ENCODE measurements around the gene TAF7. TPM values are rescaled to one million over a fixed set of nuclear protein-coding genes. Genes with fewer than 3 reads are reported as not detected.

The TAF7 gene
- 76.7 and 85.6 TPM in 2 replicates for total RNA-seq

GRCh38 chr5:141320225-141321169 lies at the start of gene TAF7:
TSS of gene TAF7 (minus strand) at chr5:141320784. CDS start at chr5:141320044, 740 bp downstream.

GRCh38 chr5:141363952-141364660 lies 43.5 kb upstream of the TAF7 start, which contains the start of gene PCDHGA5:
TSS of gene PCDHGA5 (plus strand) at chr5:141364162. CDS start at chr5:141364331, 169 bp downstream.

DNA sequence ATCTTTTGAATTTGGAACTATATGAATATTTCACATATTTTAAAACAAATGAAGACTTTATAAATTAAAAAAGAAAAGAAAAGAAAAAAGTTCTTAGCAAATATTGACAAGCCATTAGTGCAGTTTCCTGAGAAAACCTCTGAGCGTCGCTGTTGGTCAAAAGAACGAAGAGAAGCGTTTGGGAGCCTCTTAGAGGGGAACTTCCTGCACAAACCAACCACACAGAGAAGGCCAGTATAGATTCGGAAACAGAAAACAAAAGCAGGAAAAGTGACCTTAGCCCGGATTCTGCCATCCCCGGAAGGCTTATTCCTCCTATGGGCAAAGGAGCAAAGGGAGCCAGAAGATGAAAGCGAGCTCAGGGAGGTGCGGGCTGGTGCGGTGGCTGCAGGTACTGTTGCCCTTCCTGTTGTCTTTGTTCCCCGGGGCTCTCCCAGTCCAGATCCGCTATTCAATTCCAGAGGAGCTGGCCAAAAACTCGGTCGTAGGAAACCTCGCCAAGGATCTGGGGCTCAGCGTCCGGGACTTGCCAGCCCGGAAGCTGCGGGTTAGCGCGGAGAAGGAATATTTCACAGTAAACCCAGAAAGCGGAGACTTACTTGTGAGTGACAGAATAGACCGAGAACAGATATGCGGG lies 39.3 kb upstream of the TAF7 start, which contains the start of gene PCDHGB2:
Gene PCDHGB2 (plus strand): TSS at position 205 of the 637 bp plus-strand sequence. CDS start 142 bp downstream, at position 347.

GRCh38 chr5:141354900-141355469 lies 34.4 kb upstream of the TAF7 start, which contains the start of gene PCDHGA4:
TSS of gene PCDHGA4 (plus strand) at chr5:141355021. CDS start at chr5:141355108, 87 bp downstream.

GRCh38 chr5:141349917-141350619 lies 29.5 kb upstream of the TAF7 start, which contains the start of gene PCDHGB1:
TSS of gene PCDHGB1 (plus strand) at chr5:141350099. CDS start at chr5:141350261, 162 bp downstream.

GRCh38 chr5:141343242-141343952 lies 22.8 kb upstream of the TAF7 start, which contains the start of gene PCDHGA3:
TSS of gene PCDHGA3 (plus strand) at chr5:141343829. CDS start at chr5:141344034, 205 bp downstream.

DNA sequence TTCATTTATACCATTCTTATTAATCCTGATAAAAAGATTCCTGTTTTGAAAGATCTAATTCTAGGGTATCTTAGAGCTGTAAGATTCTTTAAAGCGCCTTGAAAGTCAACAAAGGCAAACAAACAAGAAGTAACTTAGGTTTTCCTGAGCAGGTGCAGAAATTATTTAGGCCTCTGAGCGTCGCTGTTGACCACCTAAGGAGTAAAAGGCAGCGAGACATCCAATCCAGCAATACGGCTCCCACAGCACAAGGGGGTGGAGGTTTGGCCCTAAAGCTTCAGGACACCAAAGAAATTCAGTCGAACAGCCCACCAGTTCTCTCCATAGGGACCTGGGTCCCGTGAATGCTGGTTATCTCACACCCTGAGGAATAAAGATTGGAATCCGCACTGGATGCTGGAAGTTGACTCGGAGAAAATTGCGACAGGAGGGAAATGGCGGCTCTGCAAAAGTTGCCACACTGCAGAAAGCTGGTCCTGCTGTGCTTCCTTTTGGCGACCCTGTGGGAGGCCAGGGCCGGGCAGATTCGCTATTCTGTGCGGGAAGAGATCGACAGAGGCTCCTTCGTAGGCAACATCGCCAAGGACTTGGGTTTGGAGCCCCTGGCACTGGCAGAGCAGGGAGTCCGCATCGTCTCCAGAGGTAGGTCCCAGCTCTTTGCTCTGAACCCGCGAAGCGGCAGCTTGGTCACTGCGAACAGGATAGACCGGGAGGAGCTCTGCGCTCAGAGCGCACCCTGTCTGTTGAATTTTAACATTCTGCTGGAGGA lies 18.1 kb upstream of the TAF7 start, which contains the start of gene PCDHGA2:
Gene PCDHGA2 (plus strand): TSS at position 223 of the 769 bp plus-strand sequence.

GRCh38 chr5:141330299-141331080 lies 9.9 kb upstream of the TAF7 start, which contains the start of gene PCDHGA1:
TSS of gene PCDHGA1 (plus strand) at chr5:141330514.

DNA sequence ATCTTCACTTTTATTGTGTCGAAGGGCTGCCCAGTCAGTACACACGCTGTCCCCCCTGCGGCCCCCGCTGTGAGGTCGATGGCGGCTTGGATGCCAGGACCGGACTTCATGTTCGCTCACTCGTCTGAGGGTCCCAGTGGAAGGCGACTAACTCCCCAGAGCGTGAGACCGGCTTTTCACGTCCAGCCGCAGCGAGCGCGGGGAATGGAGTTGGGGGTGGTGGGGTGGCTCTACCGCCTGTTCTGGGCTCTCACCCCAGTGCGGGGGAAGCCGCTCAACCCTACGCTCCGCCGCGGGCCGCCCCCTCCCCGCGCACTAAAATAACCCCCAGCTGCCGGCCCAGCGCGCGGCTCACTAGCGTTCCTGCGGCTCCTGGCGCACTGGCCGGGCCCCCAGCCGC lies 16.8 kb downstream of the TAF7 start, which contains the start of gene SLC25A2:
Gene SLC25A2 (minus strand): TSS at position 294 of the 400 bp plus-strand sequence. CDS start 184 bp downstream, at position 110.

Other genes starting within 250 kb of the TAF7 start
- under 0.01 and 0.32 TPM in 2 replicates for gene PCDHB2, start 226.2 kb downstream of the TAF7 start, total RNA-seq
- gene PCDHB3, start 220.3 kb downstream of the TAF7 start, total RNA-seq, result under 0.01 TPM in 1 of 2 replicates, not detected in the other
- gene PCDHB4, start 199.0 kb downstream of the TAF7 start, total RNA-seq, result under 0.01 and 0.15 TPM in 2 replicates
- under 0.01 and 0.46 TPM in 2 replicates for gene PCDHB5, start 185.6 kb downstream of the TAF7 start, total RNA-seq
- not detected in 2 replicates for gene PCDHB6, start 170.7 kb downstream of the TAF7 start, total RNA-seq
- gene PCDHB7, start 148.1 kb downstream of the TAF7 start, total RNA-seq, result under 0.01 TPM in 1 of 2 replicates, not detected in the other
- under 0.01 and 0.15 TPM in 2 replicates for gene PCDHB8, start 143.0 kb downstream of the TAF7 start, total RNA-seq
- under 0.01 TPM in 2 replicates for gene PCDHB16, start 138.4 kb downstream of the TAF7 start, total RNA-seq
- gene PCDHB9, start 133.6 kb downstream of the TAF7 start, total RNA-seq, result 0.15 TPM in 1 of 2 replicates, not detected in the other
- gene PCDHB10, start 128.4 kb downstream of the TAF7 start, total RNA-seq, result 0.30 and 0.32 TPM in 2 replicates
- under 0.01 and 0.15 TPM in 2 replicates for gene PCDHB11, start 121.2 kb downstream of the TAF7 start, total RNA-seq
- under 0.01 TPM in 1 of 2 replicates, not detected in the other for gene PCDHB12, start 112.1 kb downstream of the TAF7 start, total RNA-seq
- 0.15 and 0.65 TPM in 2 replicates for gene PCDHB13, start 106.9 kb downstream of the TAF7 start, total RNA-seq
- gene PCDHB14, start 97.4 kb downstream of the TAF7 start, total RNA-seq, result 0.61 and 0.65 TPM in 2 replicates
- gene PCDHB15, start 75.4 kb downstream of the TAF7 start, total RNA-seq, result 0.32 and 0.46 TPM in 2 replicates
- 0.15 TPM in 1 of 2 replicates, not detected in the other for gene SLC25A2, start 16.7 kb downstream of the TAF7 start, total RNA-seq
- gene PCDHGA1, start 9.7 kb upstream of the TAF7 start, total RNA-seq, result under 0.01 and 0.32 TPM in 2 replicates
- gene PCDHGA2, start 18.0 kb upstream of the TAF7 start, total RNA-seq, result 0.46 and 0.65 TPM in 2 replicates
- gene PCDHGA3, start 23.0 kb upstream of the TAF7 start, total RNA-seq, result 0.15 and 0.32 TPM in 2 replicates
- gene PCDHGB1, start 29.3 kb upstream of the TAF7 start, total RNA-seq, result under 0.01 and 0.65 TPM in 2 replicates
- gene PCDHGA4, start 34.2 kb upstream of the TAF7 start, total RNA-seq, result 1.7 and 1.9 TPM in 2 replicates
- gene PCDHGB2, start 39.2 kb upstream of the TAF7 start, total RNA-seq, result 0.46 and 0.65 TPM in 2 replicates
- 0.30 and 0.32 TPM in 2 replicates for gene PCDHGA5, start 43.4 kb upstream of the TAF7 start, total RNA-seq
- 0.46 and 1.3 TPM in 2 replicates for gene PCDHGB3, start 49.5 kb upstream of the TAF7 start, total RNA-seq
- gene PCDHGA6, start 53.1 kb upstream of the TAF7 start, total RNA-seq, result 0.76 and 0.97 TPM in 2 replicates
- 0.65 and 0.91 TPM in 2 replicates for gene PCDHGA7, start 62.0 kb upstream of the TAF7 start, total RNA-seq
- 4.9 and 10.1 TPM in 2 replicates for gene PCDHGB4, start 66.9 kb upstream of the TAF7 start, total RNA-seq
- 0.46 and 0.97 TPM in 2 replicates for gene PCDHGA8, start 71.8 kb upstream of the TAF7 start, total RNA-seq
- 6.1 and 9.1 TPM in 2 replicates for gene PCDHGB5, start 77.2 kb upstream of the TAF7 start, total RNA-seq
- 0.76 and 0.97 TPM in 2 replicates for gene PCDHGA9, start 82.0 kb upstream of the TAF7 start, total RNA-seq
- 0.97 and 1.1 TPM in 2 replicates for gene PCDHGB6, start 87.2 kb upstream of the TAF7 start, total RNA-seq
- 2.3 TPM in 2 replicates for gene PCDHGA10, start 92.2 kb upstream of the TAF7 start, total RNA-seq
- 2.9 and 3.3 TPM in 2 replicates for gene PCDHGB7, start 96.9 kb upstream of the TAF7 start, total RNA-seq
- gene PCDHGA11, start 100.3 kb upstream of the TAF7 start, total RNA-seq, result 5.3 and 5.8 TPM in 2 replicates
- 5.2 and 5.9 TPM in 2 replicates for gene PCDHGA12, start 109.7 kb upstream of the TAF7 start, total RNA-seq
- 6.5 and 7.8 TPM in 2 replicates for gene PCDHGC3, start 155.2 kb upstream of the TAF7 start, total RNA-seq
- 0.32 and 0.46 TPM in 2 replicates for gene PCDHGC4, start 164.2 kb upstream of the TAF7 start, total RNA-seq
- gene PCDHGC5, start 168.3 kb upstream of the TAF7 start, total RNA-seq, result 0.32 TPM in 1 of 2 replicates, not detected in the other